ENCODE results near the gene FUS.

The FUS gene

DNA sequence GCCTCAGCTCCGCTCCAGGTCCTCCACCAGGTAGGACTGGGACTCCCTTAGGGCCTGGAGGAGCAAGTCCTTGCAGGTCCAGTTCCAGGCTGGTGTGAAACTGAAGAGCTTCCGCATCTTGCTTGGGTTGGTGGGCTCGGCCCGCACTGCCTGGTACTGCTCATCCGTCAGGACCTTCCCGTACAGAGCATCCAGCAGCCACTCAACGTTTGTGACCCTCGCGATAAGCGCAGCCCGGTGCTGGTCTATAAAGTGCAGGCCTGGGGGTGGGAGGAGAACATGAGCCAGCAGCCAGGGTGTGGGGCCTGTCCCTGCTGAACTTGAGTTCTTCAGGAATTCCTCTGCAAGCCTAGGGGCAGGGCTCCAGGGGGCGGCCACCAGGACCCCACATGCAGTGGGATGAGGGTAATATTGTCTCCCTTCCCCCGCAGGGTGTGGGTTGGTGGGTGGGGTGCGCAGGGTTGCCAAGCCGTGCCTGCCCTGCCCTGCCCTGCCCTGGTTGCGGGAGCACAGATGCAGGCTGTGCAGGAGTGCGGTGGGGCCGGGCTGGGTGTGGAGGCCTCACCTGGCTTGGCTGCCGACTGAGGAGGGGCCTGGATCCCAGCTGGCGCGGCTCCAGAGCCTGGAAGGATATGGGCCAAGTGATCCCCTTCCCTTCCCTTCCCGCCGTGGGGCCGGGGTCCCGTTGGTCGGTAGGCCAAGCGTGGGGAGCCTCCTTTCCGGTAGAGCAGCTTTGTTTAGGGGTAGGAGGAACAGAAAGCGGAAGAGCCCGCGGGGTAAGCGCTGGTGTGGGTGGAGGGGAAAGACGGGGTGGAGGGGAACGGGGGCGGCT, 21.9 kb downstream of the FUS start:
- H3K4me3 Mint-ChIP-seq: peak overlapping the region; percentile 88
- H3K27me3 Mint-ChIP-seq: no peaks in the 10 kb centered on the region
- H3K27ac Mint-ChIP-seq: peak overlapping the region; percentile 91
- peaks cover 6% of the 10 kb centered on the region for H3K9me3 Mint-ChIP-seq
- peaks cover 7% of the 10 kb centered on the region for H3K36me3 Mint-ChIP-seq
- peak; percentile 84 for ATAC-seq
- peaks cover 66% of the 10 kb centered on the region for H3K4me1 Mint-ChIP-seq

DNA sequence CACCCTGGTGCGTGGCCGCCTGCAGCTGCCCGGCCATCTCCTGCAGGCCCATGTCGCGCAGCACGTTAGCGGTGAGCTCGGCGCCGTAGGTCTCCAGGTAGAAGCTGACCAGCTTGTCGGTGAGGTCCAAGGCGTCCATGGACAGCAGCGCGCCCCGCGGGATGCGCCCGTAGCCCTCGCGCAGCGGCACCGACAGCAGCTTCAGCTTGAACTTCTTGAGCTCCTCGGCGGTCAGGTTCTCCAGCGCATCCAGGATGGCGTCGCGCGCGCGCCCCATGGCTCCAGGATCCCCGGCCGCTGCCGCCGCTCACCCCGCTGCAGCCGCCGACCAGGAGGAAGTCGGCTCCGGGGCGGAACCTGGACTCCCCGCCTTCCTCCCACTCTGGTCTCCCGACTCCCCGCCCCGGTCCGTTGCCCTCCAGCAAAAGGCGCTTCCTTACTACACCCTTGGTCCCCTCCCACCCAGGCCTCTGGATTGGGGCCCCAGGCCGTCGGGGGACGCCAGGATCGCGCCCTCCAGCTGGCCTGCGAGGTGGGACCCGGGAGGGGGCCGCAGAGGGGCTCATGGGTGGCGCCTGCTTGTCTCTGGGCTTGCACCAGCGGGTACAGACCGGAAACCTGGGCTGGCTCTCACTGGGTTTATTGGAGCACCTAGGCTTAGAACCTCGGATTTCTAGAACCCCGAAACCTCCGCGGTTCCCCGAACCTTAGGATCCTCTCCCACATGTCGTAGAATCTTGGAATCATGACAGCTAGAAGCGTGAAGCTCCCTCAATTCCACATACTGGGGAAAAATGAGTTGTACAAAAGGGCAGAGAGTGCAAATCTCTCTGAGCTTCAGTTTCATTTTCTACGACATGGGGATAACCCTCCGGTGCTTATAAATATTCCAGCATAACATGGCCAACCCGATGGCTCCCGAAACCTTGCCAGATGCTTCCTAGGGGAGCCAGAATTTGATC, 22.8 kb downstream of the FUS start, which contains the start of gene PYCARD:
Gene PYCARD (minus strand): TSS at position 347 of the 962 bp plus-strand sequence. CDS start 70 bp downstream, at position 277.
- Mint-ChIP-seq H3K4me1 (peaks cover 66% of the 10 kb centered on the region), H3K27ac (peak within 1 kb of the TSS; percentile 91), H3K4me3 (peak within 1 kb of the TSS; percentile 88), H3K27me3 (no peaks in the 10 kb centered on the region), H3K36me3 (peaks cover 7% of the 10 kb centered on the region), H3K9me3 (peaks cover 6% of the 10 kb centered on the region)
- ATAC-seq: peak; percentile 64

DNA sequence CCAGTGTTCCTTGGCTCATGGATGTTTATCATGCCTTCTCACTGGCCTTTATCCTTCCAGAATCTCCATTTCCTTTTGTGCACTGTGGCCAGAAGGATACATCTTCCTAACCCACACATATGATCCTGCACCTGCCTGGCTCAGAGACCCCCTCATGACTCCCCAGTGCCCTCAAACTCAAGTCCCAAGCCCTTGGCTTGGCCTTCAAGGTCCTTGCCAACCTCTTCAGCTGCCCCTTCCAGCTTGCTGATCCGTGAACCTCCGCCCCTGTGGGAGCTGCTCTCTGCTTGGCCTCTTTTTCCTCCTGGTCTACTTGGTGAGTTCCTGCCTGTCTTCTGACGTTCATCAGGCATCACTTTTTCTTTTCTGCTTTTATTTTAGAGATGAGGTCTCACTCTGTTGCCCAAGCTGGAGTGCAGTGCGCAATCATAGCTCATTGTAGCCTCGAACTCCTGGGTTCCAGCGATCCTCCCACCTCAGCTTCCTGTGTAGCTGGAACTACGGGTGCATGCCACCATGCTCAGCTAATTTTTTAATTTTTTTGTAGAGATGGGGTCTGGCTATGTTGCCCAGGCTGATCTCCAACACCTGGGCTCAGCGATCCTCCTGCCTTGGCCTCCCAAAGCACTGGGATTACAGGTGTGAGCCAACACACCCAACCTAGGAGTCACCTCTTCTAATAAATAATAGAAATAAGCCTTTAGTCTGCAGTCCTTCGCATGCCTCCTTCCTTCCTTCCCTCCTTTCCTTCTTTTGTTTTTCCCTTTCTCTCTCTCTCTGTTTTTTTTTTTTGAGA, 25.1 kb downstream of the FUS start:
- H3K27me3 Mint-ChIP-seq: no peaks in the 10 kb centered on the region

DNA sequence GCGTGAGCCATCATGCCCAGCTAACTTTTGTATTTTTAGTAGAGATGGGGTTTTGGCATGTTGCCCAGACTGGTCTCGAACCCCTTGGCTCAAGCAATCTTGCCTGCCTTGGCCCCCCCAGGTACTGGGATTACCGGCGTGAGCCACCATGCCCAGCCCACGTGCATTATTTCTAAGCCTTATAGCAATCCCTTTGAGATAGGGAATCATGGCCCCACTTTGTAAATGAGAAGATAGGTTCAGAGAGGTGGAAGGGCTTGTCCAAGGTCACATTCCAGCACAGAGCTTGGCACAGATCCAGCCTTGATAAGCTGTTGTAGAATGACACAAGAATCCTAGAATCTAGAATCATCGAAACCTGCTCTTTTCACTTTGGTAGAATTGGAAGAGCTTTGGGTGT, 26.8 kb downstream of the FUS start:
- H3K27me3 Mint-ChIP-seq: no peaks in the 10 kb centered on the region
- ATAC-seq: no peak
- H3K4me1 Mint-ChIP-seq: peaks cover 45% of the 10 kb centered on the region
- H3K9me3 Mint-ChIP-seq: peaks cover 6% of the 10 kb centered on the region
- H3K27ac Mint-ChIP-seq: peak overlapping the region; percentile 69
- H3K36me3 Mint-ChIP-seq: no peaks in the 10 kb centered on the region
- no peak overlapping the region for H3K4me3 Mint-ChIP-seq

More for the DNA sequence above, 25.1 kb downstream of the FUS start:
- no peak overlapping the region for H3K4me3 Mint-ChIP-seq
- peaks cover 53% of the 10 kb centered on the region for H3K4me1 Mint-ChIP-seq
- H3K27ac Mint-ChIP-seq: peak overlapping the region; percentile 91
- no peaks in the 10 kb centered on the region for H3K36me3 Mint-ChIP-seq
- peaks cover 6% of the 10 kb centered on the region for H3K9me3 Mint-ChIP-seq
- ATAC-seq: no peak

DNA sequence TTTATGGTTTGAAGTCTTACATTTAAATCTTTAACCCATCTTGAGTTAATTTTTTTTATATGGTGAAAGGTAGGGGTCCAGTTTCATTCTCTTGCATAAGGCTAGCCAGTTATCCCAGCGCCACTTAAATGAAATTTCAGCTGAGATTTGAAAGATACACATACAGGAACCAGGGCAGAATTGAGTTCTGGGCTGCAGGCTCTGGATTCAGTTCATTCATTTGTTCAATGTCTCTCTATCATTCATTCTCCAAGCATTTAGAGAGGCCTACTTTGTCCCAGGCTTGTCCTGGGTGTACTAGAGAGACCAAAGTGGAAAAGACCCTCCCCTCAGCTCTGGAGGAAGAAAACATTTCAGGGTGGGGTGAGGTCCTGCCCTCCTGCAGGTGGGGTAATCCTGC, 33.4 kb downstream of the FUS start:
- Mint-ChIP-seq H3K27me3 (peaks cover 16% of the 10 kb centered on the region), H3K4me3 (peak overlapping the region; percentile 21), H3K9me3 (no peaks in the 10 kb centered on the region), H3K4me1 (peaks cover 53% of the 10 kb centered on the region), H3K36me3 (no peaks in the 10 kb centered on the region), H3K27ac (no peak overlapping the region)
- ATAC-seq: no peak

DNA sequence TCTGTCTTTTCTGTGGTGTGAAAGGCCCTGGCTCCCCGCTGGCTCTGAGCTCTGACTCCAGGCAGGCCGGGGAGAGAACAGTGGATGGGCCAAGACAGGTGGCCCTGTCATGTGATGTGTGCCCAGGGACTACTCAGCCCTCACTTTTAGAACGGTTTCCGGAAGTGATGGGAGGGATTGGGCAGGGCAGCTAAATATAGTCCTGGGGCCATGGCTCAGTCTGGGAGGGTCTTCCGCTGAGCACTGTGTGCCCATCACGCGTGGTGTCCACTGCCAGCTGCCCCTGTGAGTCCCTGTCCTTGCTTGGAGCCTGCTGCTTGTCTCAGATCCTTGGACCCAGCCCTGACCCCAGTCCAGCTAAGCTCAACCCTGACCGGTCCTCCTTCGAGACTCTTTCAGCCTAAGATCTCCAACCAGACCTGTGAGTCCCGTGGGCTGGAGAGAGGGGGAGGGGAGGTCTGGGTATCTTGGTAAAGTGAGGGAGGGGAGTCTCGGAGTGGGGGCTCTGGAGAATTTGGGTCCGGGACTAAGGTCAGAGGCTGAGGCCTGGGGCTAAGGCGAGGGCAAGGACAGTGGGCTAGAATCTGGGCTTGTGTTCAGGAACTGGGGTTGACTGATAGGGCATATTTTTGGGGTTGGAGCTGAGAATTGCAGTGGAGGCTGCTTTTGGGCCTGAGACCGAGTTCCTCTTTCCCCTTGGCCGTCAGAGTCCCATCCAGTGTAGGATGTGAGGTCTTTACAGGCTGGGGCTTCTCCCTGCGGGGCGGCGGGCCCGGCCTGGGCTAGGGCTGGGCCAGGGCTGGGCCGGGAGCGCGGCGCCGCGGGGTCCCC, 34.2 kb downstream of the FUS start, which contains the start of gene TRIM72:
Gene TRIM72 (plus strand): TSS at position 243 of the 831 bp plus-strand sequence. CDS start 620 bp downstream, outside the sequence.
- Mint-ChIP-seq H3K36me3 (no peaks in the 10 kb centered on the region), H3K27me3 (peaks cover 24% of the 10 kb centered on the region), H3K27ac (no peak within 1 kb of the TSS), H3K9me3 (no peaks in the 10 kb centered on the region), H3K4me1 (peaks cover 52% of the 10 kb centered on the region), H3K4me3 (peak within 1 kb of the TSS; percentile 78)
- ATAC-seq: peak; percentile 21

DNA sequence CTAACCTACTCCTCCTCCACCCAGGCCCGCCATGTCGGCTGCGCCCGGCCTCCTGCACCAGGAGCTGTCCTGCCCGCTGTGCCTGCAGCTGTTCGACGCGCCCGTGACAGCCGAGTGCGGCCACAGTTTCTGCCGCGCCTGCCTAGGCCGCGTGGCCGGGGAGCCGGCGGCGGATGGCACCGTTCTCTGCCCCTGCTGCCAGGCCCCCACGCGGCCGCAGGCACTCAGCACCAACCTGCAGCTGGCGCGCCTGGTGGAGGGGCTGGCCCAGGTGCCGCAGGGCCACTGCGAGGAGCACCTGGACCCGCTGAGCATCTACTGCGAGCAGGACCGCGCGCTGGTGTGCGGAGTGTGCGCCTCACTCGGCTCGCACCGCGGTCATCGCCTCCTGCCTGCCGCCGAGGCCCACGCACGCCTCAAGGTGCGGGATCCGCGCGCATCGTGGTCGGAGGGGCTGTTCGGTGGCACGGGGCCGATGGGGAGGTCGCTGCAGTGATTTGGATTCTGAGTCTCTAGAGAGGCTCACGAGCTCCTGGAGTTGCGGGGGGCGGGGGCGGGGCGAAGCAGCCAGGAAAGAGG, 34.9 kb downstream of the FUS start:
- Mint-ChIP-seq H3K4me1 (peaks cover 52% of the 10 kb centered on the region), H3K4me3 (peak overlapping the region; percentile 78), H3K27ac (no peak overlapping the region), H3K9me3 (no peaks in the 10 kb centered on the region), H3K36me3 (no peaks in the 10 kb centered on the region), H3K27me3 (peaks cover 30% of the 10 kb centered on the region)
- ATAC-seq: peak; percentile 59

DNA sequence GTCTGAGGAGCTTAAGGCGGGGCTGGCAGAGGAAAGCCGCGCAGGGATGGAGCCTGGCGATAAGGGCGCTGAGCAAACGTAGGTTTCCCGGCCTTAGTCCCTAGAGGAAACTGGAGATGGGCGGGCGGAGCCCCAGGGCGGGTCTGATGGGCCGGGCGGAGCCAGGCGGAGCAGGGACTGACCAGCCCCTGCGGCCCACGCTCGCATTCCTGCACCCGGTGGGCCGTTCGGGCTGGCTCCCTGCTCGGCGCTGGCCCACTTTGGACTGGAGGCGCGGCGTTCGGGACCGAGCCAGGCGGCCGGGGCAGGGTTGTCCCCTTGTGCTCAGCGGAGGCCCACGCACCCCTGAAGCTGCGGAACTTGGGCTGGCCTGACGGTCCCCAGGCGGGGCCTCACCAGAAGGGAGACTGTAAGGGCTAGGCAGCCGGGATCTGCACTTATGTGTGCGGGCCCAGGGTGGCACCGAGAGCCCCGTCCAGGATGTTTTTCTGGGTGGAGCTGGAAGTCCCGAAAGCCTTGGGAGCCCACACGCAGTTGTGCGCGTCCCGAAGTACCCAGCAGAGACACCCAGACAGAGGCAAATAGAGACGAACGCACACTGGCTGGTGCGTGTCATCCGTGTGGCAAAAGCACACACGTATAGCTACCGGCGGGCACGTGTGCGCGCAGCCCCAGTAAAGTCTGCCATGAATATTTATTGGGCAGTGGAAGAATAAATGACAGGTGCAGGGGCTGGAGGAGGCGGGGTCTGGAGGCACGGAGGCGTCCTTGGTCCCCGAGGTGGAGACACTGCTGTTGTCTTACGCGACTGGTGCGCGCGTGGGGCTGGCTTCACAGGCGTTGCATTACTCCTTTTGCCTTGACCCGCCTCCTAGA, 35.6 kb downstream of the FUS start:
- Mint-ChIP-seq H3K9me3 (no peaks in the 10 kb centered on the region), H3K4me3 (peak overlapping the region; percentile 78), H3K27me3 (peaks cover 32% of the 10 kb centered on the region), H3K27ac (no peak overlapping the region), H3K36me3 (no peaks in the 10 kb centered on the region), H3K4me1 (peaks cover 52% of the 10 kb centered on the region)
- peak; percentile 77 for ATAC-seq

DNA sequence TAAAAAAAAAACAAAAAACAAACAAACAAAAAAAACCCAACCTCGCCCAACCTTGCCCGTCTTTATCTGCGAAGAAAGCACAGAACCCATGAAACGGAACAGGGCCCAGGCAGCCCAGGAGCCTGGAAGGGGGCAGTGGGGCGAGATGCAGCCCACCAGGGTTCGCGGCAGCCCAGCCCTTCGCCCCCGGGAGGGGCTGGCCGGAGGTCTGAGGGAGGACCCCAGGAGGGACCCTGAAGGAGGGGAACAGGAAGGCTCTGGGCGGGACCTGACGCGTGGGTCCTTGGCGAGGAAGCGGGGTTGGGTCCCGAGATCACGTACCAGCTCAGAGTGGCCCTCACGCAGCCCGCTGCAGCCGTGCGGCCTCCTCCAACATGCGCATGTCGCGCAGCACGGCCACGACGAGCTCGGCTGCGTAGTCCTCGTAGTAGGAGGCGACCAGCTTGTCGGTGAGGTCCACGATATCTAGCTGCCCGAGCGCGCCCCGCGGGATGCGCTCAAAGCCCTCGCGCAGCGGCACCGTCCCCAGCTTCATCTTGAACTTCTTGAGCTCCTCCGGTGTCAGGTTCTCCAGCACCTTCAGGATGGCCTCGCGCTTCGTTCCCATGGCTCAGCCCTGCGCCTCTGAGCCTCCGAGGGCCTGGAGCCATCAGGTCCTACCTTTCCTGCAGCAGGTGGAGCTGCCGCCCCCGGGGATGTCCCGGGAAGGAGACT, 36.6 kb downstream of the FUS start, which contains the start of gene PYDC1:
Gene PYDC1 (minus strand): TSS at position 714 of the 714 bp plus-strand sequence. CDS start 107 bp downstream, at position 607.
- peak; percentile 6 for ATAC-seq
- Mint-ChIP-seq H3K4me3 (peak within 1 kb of the TSS; percentile 78), H3K9me3 (no peaks in the 10 kb centered on the region), H3K27me3 (peaks cover 43% of the 10 kb centered on the region), H3K27ac (no peak within 1 kb of the TSS), H3K36me3 (no peaks in the 10 kb centered on the region), H3K4me1 (peaks cover 50% of the 10 kb centered on the region)

DNA sequence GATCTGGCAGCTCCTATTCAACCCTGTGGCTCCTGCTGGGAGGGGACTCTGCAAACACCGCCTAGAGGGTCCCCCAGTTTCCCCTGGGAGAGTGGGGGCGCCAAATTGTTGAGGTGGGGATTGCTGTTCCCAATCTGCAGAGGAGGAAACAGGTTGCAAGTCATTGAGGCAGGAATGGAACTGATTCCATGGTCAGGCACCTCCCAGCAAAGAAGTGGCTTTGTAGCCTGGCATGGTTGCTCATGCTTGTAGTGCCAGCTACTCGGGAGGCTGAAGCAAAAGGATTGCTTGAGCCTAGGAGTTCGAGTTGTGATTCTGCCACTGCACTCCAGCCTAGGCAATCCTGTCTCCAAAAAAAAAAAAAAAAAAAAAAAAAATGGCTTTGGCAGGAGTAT, 37.2 kb downstream of the FUS start:
- ATAC-seq: no peak
- no peaks in the 10 kb centered on the region for H3K9me3 Mint-ChIP-seq
- no peak overlapping the region for H3K27ac Mint-ChIP-seq
- peaks cover 49% of the 10 kb centered on the region for H3K4me1 Mint-ChIP-seq
- peak overlapping the region; percentile 78 for H3K4me3 Mint-ChIP-seq
- H3K27me3 Mint-ChIP-seq: peaks cover 48% of the 10 kb centered on the region
- no peaks in the 10 kb centered on the region for H3K36me3 Mint-ChIP-seq

DNA sequence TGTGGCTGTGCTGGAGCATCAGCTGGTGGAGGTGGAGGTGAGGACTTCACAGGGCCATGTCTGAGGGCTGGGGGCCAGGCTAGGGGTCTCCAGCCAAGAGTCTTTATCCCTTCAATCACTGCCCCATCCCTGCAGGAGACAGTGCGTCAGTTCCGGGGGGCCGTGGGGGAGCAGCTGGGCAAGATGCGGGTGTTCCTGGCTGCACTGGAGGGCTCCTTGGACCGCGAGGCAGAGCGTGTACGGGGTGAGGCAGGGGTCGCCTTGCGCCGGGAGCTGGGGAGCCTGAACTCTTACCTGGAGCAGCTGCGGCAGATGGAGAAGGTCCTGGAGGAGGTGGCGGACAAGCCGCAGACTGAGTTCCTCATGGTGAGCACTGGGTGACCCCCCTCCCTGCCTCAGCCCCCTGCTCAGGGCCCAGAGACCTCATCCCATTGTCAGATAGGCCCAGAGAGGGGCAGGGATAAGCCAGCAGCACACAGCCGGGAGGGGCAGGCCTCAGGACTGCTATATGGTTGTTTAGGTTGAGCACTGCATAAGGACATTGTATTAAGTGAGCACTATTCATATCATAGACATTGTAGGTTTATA, 39.3 kb downstream of the FUS start:
- H3K27ac Mint-ChIP-seq: no peak overlapping the region
- H3K27me3 Mint-ChIP-seq: peaks cover 48% of the 10 kb centered on the region
- H3K9me3 Mint-ChIP-seq: no peaks in the 10 kb centered on the region
- no peaks in the 10 kb centered on the region for H3K36me3 Mint-ChIP-seq
- peaks cover 34% of the 10 kb centered on the region for H3K4me1 Mint-ChIP-seq
- no peak for ATAC-seq
- H3K4me3 Mint-ChIP-seq: no peak overlapping the region

All from stimulated activated memory B cell treated with anti-CD40 and anti-IgM and Interleukin-4, amounts not matched to agents 10 μg/mL and 1 μg/mL and 100 μg/mL, for 72 hours (primary cell).